Measurements from ENCODE around the gene SLC38A9. TPM values are rescaled to one million over a fixed set of nuclear protein-coding genes. Genes with fewer than 3 reads are reported as not detected.
"Not testable (repeated sequence)": the region's sequence is repeated elsewhere in the genome, so short reads cannot be mapped to it uniquely, and the experiment has no call there.

The SLC38A9 gene
- total RNA-seq, 2 donors from 2014 or later = 4.8 to 9.1 TPM

DNA sequence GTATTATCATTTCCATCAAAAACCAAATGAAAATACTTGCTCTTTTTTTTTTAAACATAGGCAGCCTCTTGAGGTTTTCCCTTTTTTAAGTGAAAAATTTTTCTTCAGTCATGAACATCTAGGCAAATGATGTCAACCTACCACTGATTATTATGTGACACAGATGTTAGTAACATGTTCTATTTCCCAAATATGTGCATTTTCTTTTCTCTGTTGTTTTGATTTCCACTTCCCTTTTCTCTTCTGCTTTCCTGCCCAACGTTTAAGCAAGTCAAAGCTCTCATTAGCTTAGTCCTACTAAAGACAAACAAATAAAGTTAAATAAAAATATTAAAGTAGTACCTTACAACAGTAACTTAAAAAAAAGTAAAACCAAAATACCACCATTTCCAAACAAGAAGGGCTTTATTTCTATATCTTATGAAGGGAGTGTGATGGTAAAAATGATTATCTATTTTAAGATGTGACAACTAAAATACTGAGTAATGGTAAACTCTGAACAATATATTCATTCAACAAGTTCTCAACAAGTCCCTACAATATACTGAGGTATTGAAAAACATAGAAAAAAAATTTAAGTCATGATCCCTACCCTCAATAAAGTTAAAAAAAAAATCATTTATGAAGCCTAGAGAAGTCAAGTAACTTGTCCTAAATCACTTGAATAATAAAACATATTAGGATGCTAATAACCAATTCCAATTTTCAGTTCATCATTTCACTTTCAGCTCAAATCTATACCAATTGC is 9.4 kb downstream of the SLC38A9 start:
- no peak overlapping the region for H3K27ac ChIP-seq
- no peaks in the 10 kb centered on the region for H3K4me1 ChIP-seq
- DNase-seq (ENCODE audit: low spot score) = no peak
- TF ChIP-seq, protein P1, sequence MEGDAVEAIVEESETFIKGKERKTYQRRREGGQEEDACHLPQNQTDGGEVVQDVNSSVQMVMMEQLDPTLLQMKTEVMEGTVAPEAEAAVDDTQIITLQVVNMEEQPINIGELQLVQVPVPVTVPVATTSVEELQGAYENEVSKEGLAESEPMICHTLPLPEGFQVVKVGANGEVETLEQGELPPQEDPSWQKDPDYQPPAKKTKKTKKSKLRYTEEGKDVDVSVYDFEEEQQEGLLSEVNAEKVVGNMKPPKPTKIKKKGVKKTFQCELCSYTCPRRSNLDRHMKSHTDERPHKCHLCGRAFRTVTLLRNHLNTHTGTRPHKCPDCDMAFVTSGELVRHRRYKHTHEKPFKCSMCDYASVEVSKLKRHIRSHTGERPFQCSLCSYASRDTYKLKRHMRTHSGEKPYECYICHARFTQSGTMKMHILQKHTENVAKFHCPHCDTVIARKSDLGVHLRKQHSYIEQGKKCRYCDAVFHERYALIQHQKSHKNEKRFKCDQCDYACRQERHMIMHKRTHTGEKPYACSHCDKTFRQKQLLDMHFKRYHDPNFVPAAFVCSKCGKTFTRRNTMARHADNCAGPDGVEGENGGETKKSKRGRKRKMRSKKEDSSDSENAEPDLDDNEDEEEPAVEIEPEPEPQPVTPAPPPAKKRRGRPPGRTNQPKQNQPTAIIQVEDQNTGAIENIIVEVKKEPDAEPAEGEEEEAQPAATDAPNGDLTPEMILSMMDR (IDR thresholded peaks at IDR 0.05) = no peak
- no peaks in the 10 kb centered on the region for H3K36me3 ChIP-seq
- H3K9me3 ChIP-seq = no peaks in the 10 kb centered on the region
- H3K27me3 ChIP-seq = no peaks in the 10 kb centered on the region
- no peak overlapping the region for H3K4me3 ChIP-seq

DNA sequence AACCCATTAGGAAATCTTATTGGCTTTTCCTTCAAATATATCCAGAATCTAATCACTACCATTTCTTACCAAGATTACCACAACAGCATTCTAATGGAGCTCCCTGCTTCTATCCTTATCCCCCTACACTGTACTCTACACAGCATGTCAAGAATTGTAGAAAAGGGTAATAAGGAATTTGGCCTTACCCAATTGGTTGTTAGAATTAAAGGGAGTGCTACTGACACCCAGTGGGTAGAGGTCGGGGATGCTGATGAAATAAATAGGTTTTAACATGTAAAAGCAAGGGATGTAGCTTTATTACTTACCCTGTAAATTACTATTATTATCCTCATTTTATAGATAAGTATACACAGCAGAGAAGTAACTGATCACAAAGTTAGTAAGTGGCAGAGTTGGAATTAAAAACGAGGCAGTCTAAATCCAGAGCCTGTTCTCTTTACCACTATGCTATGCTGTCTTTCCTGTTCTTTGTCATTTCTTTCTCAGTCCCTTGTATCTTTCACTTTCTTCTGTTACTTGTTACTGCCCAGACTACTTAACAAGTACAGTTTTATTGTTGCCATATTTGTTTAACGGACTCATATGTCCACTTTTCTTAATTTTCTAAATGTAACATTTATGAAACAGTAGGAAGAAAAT is 10.5 kb downstream of the SLC38A9 start:
- TF ChIP-seq, protein P1 (IDR thresholded peaks at IDR 0.05) = no peak
- Histone ChIP-seq H3K4me3 (no peak overlapping the region), H3K27ac (no peak overlapping the region), H3K27me3 (no peaks in the 10 kb centered on the region), H3K36me3 (no peaks in the 10 kb centered on the region), H3K4me1 (no peaks in the 10 kb centered on the region), H3K9me3 (no peaks in the 10 kb centered on the region)
- DNase-seq (ENCODE audit: low spot score) = no peak

DNA sequence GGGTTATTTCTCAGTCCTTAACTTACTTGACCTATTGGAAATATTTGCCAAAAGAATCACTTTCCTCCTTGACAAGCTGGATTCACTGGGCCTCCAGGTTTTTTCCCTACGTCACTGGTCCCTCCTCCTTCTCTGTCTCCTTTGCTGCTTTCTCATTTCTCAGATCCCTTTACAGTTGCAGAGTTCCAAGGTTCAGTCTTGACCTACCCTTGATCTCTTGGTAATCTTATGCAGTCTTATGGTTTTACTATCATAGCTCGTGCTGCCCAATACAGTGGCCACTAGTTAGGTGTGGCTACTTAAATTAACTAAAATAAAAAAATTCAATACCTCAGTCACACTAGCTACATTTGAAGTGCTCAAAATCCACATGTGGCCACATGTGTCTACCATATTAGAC is 11.4 kb downstream of the SLC38A9 start:
- DNase-seq (ENCODE audit: low spot score) = no peak
- TF ChIP-seq, protein P1 (IDR thresholded peaks at IDR 0.05) = no peak
- Histone ChIP-seq H3K9me3 (no peaks in the 10 kb centered on the region), H3K4me1 (no peaks in the 10 kb centered on the region), H3K27ac (no peak overlapping the region), H3K36me3 (no peaks in the 10 kb centered on the region), H3K27me3 (no peaks in the 10 kb centered on the region), H3K4me3 (no peak overlapping the region)

DNA sequence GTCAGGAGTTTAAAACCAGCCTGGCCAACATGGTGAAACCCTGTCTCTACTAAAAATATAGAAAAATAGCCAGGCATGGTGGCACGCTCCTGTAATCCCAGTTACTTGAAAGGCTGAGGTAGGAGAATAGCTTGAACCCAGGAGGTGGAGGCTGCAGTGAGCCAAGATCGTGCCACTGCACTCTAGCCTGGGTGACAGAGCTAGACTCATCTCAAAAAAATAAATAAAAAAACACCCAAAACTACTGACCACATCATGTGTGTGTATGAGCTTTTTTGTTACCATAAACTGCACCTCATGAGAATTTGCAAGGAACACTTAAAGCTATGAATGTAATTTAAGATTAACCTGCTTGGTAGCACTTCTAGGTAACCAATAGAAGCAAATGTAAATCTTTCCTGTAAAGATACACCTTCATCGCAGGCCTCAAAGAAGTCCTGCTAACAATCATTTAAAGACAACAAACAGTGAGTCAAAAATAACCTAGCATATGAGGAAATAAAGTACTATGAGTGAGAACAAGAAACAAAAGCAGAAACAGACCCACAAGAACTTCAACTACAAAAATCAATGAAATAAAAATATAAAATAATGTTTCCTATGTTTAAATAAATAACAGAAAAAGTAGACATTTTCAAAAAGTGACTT is 13.0 kb downstream of the SLC38A9 start:
- TF ChIP-seq, protein P1 (IDR thresholded peaks at IDR 0.05) = no peak
- DNase-seq (ENCODE audit: low spot score) = no peak
- no peaks in the 10 kb centered on the region for H3K4me1 ChIP-seq
- H3K9me3 ChIP-seq = no peaks in the 10 kb centered on the region
- no peak overlapping the region for H3K4me3 ChIP-seq
- no peaks in the 10 kb centered on the region for H3K36me3 ChIP-seq
- H3K27ac ChIP-seq = no peak overlapping the region
- H3K27me3 ChIP-seq = no peaks in the 10 kb centered on the region

DNA sequence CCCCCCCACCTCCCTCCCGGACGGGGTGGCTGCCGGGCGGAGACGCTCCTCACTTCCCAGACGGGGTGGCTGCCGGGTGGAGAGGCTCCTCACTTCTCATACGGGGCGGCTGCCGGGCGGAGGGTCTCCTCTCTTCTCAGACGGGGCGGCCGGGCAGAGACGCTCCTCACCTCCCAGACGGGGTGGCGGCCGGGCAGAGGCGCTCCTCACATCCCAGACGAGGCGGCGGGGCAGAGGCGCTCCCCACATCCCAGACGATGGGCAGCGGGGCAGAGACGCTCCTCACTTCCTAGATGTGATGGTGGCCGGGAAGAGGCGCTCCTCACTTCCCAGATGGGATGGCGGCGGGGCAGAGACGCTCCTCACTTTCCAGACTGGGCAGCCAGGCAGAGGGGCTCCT is 15.4 kb downstream of the SLC38A9 start:
- H3K27me3 ChIP-seq; H3K36me3 ChIP-seq; H3K9me3 ChIP-seq; H3K27ac ChIP-seq; DNase-seq (ENCODE audit: low spot score); H3K4me1 ChIP-seq; H3K4me3 ChIP-seq: not testable (repeated sequence)

DNA sequence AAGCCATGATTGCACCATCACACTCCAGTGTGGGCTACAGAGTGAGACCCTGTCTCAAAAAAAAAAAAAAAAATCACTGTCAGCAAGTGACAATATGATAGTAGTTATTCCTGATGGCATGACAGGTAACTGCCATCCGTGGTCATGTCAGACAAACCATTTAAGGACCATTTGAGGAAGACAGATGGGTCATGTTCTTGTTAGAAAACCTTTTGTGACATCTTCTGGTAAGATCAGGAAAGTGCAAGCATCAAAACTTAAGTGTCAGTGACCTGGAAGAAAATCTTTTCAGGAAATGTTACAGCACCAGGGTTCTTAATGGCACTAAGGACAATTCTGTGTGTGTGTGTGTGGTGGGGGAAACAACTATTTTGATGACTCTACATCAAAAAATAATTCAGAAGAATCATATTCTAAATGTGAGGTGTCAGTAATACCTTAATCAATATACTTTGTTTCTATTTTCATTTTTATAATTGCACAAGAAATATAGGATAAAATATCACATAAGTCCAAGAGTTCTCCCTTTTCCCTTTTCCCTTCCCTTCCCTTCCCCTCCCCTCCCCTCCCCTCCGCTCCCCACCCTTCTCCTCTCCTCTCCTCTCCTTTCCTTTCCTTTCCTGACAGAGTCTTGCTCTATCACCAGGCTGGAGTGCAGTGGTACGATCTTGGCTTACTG is 17.8 kb downstream of the SLC38A9 start:
- Histone ChIP-seq H3K4me3 (no peak overlapping the region), H3K4me1 (peaks cover 0 to 17% of the 10 kb centered on the region in 2 donors), H3K27me3 (no peaks in the 10 kb centered on the region), H3K9me3 (no peaks in the 10 kb centered on the region), H3K27ac (no peak overlapping the region), H3K36me3 (no peaks in the 10 kb centered on the region)
- TF ChIP-seq, protein P1 (IDR thresholded peaks at IDR 0.05) = peak in 1 of 2 donors; percentile 63
- DNase-seq (ENCODE audit: low spot score) = no peak

Measured in right atrium auricular region (tissue), 2 donors.